ENCODE results near the gene PTH2R.

GRCh38 chr2:208529796-208530195, 123.2 kb downstream of the PTH2R start:
- TF ChIP-seq MAX (IDR thresholded peaks at IDR 0.05; ENCODE audit: low read depth) (no peak), CTCF (IDR thresholded peaks at IDR 0.05) (no peak), FOXM1 (IDR thresholded peaks at IDR 0.05; ENCODE audit: low read depth) (no peak)
